Neural progenitor cell (in vitro differentiated cells): Measurements from ENCODE around the gene NUP210. TPM values are rescaled to one million over a fixed set of nuclear protein-coding genes. Genes with fewer than 3 reads are reported as not detected.
A peak's percentile ranks its signal among the peaks of the same experiment; 100 is the strongest.

Experiments
- DNase-seq: peaks from one replicate; pipeline ENCODE4 v3.0.0-alpha.2; 2016; ENCODE audit warnings: low spot score
- H2AFZ ChIP-seq: fragments of 200-600 bp; sonication (generic); replicated peaks from 2 replicates; pipeline ENCODE4 v1.6.1; 2016; ENCODE audit warnings: antibody characterized with exemption
- H3F3A ChIP-seq: fragments of 200-600 bp; sonication (generic); 2 replicates; pipeline ENCODE4 v1.6.1; 2016; ENCODE audit warnings: antibody characterized with exemption, low read depth
- H3K27ac ChIP-seq: fragments of 200-600 bp; sonication (generic); 2 replicates; pipeline ENCODE4 v1.5.1; 2016; ENCODE audit warnings: mild to moderate bottlenecking
- H3K27me3 ChIP-seq: fragments of 200-600 bp; sonication (generic); 2 replicates; pipeline ENCODE4 v1.6.1; 2016; ENCODE audit warnings: mild to moderate bottlenecking, moderate library complexity
- H3K36me3 ChIP-seq: fragments of 200-600 bp; sonication (generic); 2 replicates; pipeline ENCODE4 v1.5.1; 2016
- H3K4me1 ChIP-seq: fragments of 200-600 bp; sonication (generic); 2 replicates; pipeline ENCODE4 v1.6.1; 2016; ENCODE audit warnings: mixed run types
- H3K4me2 ChIP-seq: fragments of 200-600 bp; sonication (generic); 2 replicates; pipeline ENCODE4 v1.6.1; 2016
- H3K4me3 ChIP-seq: fragments of 200-600 bp; sonication (generic); 2 replicates; pipeline ENCODE4 v1.5.1; 2016
- H3K79me2 ChIP-seq: fragments of 200-600 bp; sonication (generic); 2 replicates; pipeline ENCODE4 v1.6.1; 2016; ENCODE audit warnings: low read depth
- H3K9ac ChIP-seq: fragments of 200-600 bp; sonication (generic); 2 replicates; pipeline ENCODE4 v1.6.1; 2016
- H3K9me3 ChIP-seq: fragments of 200-600 bp; sonication (generic); 2 replicates; pipeline ENCODE4 v1.5.1; 2016; ENCODE audit warnings: low read depth
- H4K20me1 ChIP-seq: fragments of 200-600 bp; sonication (generic); 2 replicates; pipeline ENCODE4 v1.6.1; 2016; ENCODE audit warnings: low read depth
- H3K27ac Mint-ChIP-seq: 3 replicates; pipeline ENCODE4 v1.8.0; 2021; ENCODE audit warnings: mixed read lengths
- H3K27me3 Mint-ChIP-seq: 2 replicates; pipeline ENCODE4 v1.8.0; 2022; ENCODE audit warnings: low read depth, mild to moderate bottlenecking, inconsistent platforms, moderate library complexity, mixed read lengths; ENCODE audit not compliant: insufficient read depth
- H3K36me3 Mint-ChIP-seq: 3 replicates; pipeline ENCODE4 v1.8.0; 2021; ENCODE audit warnings: mixed read lengths
- H3K4me1 Mint-ChIP-seq: 3 replicates; pipeline ENCODE4 v1.8.0; 2021; ENCODE audit warnings: mixed read lengths
- H3K4me3 Mint-ChIP-seq: 3 replicates; pipeline ENCODE4 v1.8.0; 2021; ENCODE audit warnings: mild to moderate bottlenecking, moderate library complexity, mixed read lengths
- H3K9me3 Mint-ChIP-seq: 3 replicates; pipeline ENCODE4 v1.8.0; 2020; ENCODE audit warnings: mixed read lengths
- EZH2 ChIP-seq: fragments of 200-600 bp; sonication (generic); IDR thresholded peaks from 2 replicates; pipeline ENCODE4 v1.6.1; 2017; ENCODE audit warnings: antibody characterized with exemption, mild to moderate bottlenecking, moderate library complexity
- EZH2phosphoT487 ChIP-seq: fragments of 200-600 bp; sonication (generic); IDR thresholded peaks from 2 replicates; pipeline ENCODE4 v1.6.1; 2017; ENCODE audit warnings: antibody characterized with exemption
- total RNA-seq: library from RNA; depleted of rRNA; stranded (reverse); fragments of >200 nt; gene quantifications from 2 replicates; pipeline ENCODE4 v1.2.3, GENCODE V29; 2015; ENCODE audit warnings: low replicate concordance
- TF ChIP-seq, protein P1 (sequence below): fragments of 200-600 bp; sonication (generic); IDR thresholded peaks from 2 replicates; pipeline ENCODE4 v1.5.1; 2017; ENCODE audit warnings: antibody characterized with exemption, mild to moderate bottlenecking

The NUP210 gene
- total RNA-seq, 1 donor from 2014 or later = 37.1 TPM

DNA sequence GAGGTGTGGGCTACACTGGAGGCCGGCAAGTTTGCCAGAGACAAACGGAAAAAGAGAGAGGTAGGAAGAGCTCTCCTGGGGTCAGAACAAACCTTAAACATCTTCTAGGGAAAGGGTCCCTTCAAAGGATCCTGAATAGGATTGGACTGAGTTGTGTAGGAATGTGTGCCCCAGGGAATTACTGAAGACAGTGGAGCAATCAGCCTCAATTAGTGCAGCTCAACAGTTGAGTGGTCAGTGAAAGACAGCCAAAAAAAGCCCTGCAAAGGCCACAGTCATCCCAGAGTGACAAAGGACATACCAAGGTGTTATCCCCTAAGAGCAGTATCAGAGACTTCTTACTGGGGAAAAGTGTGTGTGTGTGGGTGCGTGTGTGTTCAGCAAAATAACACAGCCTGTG lies 70.3 kb downstream of the NUP210 start:
- peak overlapping the region; percentile 89 for H3K27ac ChIP-seq
- H3K4me2 ChIP-seq = peak overlapping the region; percentile 68
- peak overlapping the region; percentile 10 for H3K4me3 Mint-ChIP-seq
- no peak overlapping the region for H2AFZ ChIP-seq
- peak; percentile 86 for DNase-seq
- peaks cover 22% of the 10 kb centered on the region for H3K36me3 Mint-ChIP-seq
- H3K27me3 ChIP-seq = no peaks in the 10 kb centered on the region
- no peaks in the 10 kb centered on the region for H3K9me3 ChIP-seq
- TF ChIP-seq EZH2phosphoT487 = peak; percentile 54
- no peak for TF ChIP-seq EZH2
- H3K79me2 ChIP-seq = no peaks in the 10 kb centered on the region
- peaks cover 50% of the 10 kb centered on the region for H3F3A ChIP-seq
- peaks cover 6% of the 10 kb centered on the region for H3K36me3 ChIP-seq
- H3K27me3 Mint-ChIP-seq = peaks cover 3% of the 10 kb centered on the region
- H3K27ac Mint-ChIP-seq = peak overlapping the region; percentile 27
- peaks cover 63% of the 10 kb centered on the region for H3K4me1 ChIP-seq
- H3K4me3 ChIP-seq = peak overlapping the region; percentile 8
- H4K20me1 ChIP-seq = peaks cover 15% of the 10 kb centered on the region
- H3K9me3 Mint-ChIP-seq = peaks cover 4% of the 10 kb centered on the region
- H3K9ac ChIP-seq = no peak overlapping the region
- H3K4me1 Mint-ChIP-seq = peaks cover 52% of the 10 kb centered on the region

GRCh38 chr3:13348661-13349396 lies 71.3 kb downstream of the NUP210 start:
- Histone ChIP-seq H3K4me2 (peak overlapping the region; percentile 42), H3K36me3 (peaks cover 6% of the 10 kb centered on the region), H3K9me3 (no peaks in the 10 kb centered on the region), H3K79me2 (no peaks in the 10 kb centered on the region), H3K27me3 (no peaks in the 10 kb centered on the region), H3K4me1 (peaks cover 65% of the 10 kb centered on the region), H4K20me1 (peaks cover 12% of the 10 kb centered on the region), H3K4me3 (peak overlapping the region; percentile 24), H2AFZ (no peak overlapping the region), H3K27ac (peak overlapping the region; percentile 89), H3F3A (peaks cover 50% of the 10 kb centered on the region), H3K9ac (no peak overlapping the region)
- Mint-ChIP-seq H3K27ac (peak overlapping the region; percentile 99), H3K36me3 (peaks cover 29% of the 10 kb centered on the region), H3K4me3 (peak overlapping the region; percentile 78), H3K4me1 (peaks cover 52% of the 10 kb centered on the region), H3K27me3 (peaks cover 5% of the 10 kb centered on the region), H3K9me3 (peaks cover 4% of the 10 kb centered on the region)
- DNase-seq = peak; percentile 51
- TF ChIP-seq EZH2phosphoT487 (no peak), EZH2 (no peak)
- TF ChIP-seq, protein P1, sequence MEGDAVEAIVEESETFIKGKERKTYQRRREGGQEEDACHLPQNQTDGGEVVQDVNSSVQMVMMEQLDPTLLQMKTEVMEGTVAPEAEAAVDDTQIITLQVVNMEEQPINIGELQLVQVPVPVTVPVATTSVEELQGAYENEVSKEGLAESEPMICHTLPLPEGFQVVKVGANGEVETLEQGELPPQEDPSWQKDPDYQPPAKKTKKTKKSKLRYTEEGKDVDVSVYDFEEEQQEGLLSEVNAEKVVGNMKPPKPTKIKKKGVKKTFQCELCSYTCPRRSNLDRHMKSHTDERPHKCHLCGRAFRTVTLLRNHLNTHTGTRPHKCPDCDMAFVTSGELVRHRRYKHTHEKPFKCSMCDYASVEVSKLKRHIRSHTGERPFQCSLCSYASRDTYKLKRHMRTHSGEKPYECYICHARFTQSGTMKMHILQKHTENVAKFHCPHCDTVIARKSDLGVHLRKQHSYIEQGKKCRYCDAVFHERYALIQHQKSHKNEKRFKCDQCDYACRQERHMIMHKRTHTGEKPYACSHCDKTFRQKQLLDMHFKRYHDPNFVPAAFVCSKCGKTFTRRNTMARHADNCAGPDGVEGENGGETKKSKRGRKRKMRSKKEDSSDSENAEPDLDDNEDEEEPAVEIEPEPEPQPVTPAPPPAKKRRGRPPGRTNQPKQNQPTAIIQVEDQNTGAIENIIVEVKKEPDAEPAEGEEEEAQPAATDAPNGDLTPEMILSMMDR = no peak

DNA sequence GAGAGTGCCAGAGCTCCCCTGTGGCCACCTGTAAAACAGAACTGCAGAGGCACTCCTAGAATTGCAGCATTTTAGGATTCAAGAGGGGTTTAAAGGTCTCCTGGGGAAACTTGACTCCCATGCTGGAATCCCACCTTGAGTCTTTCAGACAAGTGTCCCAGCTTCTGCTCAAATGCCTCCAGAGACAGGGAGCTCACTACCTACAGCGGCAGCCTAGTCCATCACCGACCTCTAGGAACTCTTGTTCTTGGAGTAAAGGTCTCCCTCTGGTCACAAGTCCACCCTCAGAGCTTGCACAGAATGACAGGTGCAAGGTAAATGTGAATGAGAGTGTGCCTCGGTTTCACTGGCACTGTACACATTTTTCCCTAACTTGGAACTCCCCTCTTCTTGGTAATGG lies 72.0 kb downstream of the NUP210 start:
- H4K20me1 ChIP-seq = peaks cover 12% of the 10 kb centered on the region
- H3F3A ChIP-seq = peaks cover 50% of the 10 kb centered on the region
- H3K9me3 ChIP-seq = no peaks in the 10 kb centered on the region
- H3K27me3 ChIP-seq = no peaks in the 10 kb centered on the region
- H3K79me2 ChIP-seq = no peaks in the 10 kb centered on the region
- H3K36me3 ChIP-seq = peaks cover 6% of the 10 kb centered on the region
- peak overlapping the region; percentile 99 for H3K27ac Mint-ChIP-seq
- peaks cover 52% of the 10 kb centered on the region for H3K4me1 Mint-ChIP-seq
- peaks cover 4% of the 10 kb centered on the region for H3K9me3 Mint-ChIP-seq
- peaks cover 65% of the 10 kb centered on the region for H3K4me1 ChIP-seq
- H3K4me3 ChIP-seq = peak overlapping the region; percentile 24
- no peak overlapping the region for H2AFZ ChIP-seq
- peak overlapping the region; percentile 89 for H3K27ac ChIP-seq
- TF ChIP-seq EZH2 (no peak), EZH2phosphoT487 (no peak)
- TF ChIP-seq, protein P1 = no peak
- peak overlapping the region; percentile 78 for H3K4me3 Mint-ChIP-seq
- peaks cover 25% of the 10 kb centered on the region for H3K36me3 Mint-ChIP-seq
- H3K4me2 ChIP-seq = peak overlapping the region; percentile 42
- no peak overlapping the region for H3K9ac ChIP-seq
- peaks cover 5% of the 10 kb centered on the region for H3K27me3 Mint-ChIP-seq
- no peak for DNase-seq
